Measurements from ENCODE around the gene STK38L.

The STK38L gene

DNA sequence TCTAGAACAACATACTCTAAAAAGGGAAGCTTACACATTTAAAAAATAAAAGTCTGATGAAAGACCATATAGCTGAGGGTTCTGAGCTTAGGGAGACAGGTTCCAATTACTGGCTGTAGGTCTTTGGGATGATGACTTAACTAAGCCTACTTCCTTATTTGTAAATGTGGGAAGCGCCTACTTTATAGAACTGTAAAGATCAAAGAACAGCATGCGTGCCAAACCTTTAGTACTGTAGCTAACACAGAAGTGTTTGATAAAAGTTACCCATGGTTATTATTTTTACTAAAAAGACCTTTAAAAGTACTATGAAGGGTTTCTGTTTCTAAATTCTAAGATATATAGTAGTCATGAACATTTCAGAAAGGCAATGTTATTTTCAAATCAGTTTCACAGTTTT is 35.7 kb downstream of the STK38L start:
- DNase-seq: no peak

DNA sequence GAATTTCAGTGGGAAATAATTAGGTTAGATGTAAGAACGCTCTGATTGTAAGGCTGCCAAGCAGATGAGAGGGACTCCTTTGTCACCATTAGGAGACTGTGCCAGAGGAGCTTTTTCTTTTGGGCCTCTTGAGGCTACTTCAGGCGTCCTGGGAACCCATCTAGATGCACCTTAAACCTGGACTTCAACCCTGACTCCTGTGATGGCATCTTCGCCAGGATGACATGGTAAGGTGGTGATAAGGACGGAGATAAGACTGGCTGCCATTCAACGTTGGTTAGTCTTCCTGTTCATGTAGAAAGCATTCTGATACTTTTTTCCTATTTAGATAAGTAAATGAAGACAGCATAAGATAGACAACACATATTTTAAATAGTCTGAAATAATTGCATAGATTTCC is 36.3 kb downstream of the STK38L start:
- DNase-seq: no peak

DNA sequence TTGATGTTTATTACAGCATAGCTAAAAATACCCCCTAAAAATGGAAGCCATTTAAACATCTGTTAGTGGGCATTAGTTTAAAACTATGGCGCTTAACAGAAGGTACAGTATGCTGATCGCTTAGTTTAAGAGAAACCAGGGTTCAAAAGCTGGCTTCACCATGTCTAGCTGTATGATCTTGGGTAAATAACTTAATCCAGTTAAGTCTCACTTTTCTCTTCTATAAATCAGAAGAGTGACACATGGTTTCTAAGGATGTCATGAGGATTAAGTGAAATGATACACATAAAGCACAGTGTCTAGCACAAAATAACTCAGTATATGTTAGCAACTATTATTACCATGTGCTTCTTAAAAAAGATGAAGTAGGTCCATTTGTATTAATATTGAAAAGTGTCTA is 38.7 kb downstream of the STK38L start:
- no peak for DNase-seq

DNA sequence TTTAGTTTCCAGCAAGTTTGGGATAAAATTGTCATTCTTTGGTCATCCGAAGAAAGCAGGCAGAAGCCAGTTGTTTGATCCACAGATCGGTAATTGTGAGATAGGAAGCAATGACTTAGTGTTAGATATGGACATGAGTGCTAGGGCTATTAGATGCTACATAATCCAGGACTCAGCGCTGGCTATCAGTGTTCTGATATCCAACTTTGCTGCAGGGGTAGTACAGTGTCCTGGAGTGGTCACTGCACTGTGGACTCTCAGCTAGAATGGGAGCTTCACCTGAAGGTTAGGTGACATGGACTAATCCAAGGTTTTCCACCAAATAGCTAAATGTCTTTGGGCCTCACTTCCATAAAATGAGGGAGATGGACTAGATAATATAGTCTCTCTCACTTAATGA is 39.9 kb downstream of the STK38L start:
- DNase-seq: no peak

DNA sequence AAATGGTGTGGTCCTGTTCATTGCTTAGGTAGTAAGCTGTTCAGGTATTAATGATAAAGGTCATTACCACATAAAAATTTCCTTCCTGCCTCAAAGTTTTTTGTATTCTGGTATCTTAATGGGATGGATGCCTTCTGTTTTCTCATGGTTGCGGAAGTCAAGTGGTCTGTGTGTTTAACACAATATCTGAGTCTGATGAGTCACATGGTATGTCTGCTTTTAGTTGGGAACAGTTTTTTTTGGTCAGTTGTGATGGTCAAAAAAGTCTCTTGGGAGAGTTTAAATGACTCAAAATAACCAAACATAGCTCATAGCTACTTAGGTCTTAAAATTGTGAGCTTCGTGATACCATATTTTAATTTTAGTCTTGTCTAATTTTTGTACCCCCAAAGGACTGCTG is 40.7 kb downstream of the STK38L start:
- no peak for DNase-seq

DNA sequence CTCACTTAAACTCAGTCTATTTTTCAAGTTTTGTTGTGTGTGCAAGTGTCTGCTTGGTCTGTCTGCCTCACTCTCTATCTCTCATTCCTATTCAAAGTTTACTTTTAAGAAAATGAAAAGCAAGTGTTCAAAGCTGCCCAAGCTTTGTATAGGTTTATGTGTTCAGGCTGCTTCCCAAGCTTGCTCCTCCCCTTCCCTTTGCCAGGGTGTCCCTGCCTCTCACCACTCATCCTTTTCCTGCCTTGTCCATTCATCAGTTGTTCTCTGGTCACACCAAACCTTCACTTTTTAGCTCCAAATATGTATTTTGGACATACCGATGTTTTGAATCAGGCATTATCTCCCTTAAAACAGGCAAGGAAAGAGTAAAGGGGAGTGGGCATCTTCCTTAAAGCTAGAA is 41.3 kb downstream of the STK38L start:
- DNase-seq: no peak

DNA sequence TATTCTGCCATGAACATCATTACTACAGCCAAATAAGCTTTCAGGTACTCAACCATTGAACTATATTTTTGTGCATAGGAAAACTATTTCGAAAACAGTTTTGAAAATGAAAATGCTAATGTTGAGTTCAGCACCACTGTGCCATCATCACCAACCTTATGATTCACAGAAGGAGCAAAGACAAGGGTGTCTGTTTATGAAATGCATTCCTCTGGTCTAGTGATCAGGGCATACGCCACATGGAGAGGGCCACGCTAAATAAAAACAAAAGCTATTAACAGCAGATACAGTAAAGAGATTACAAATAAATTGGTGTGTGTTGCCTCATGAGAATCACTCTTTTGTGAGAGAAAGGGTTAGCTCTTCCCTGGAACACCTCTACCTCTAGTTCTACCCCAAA is 45.3 kb downstream of the STK38L start:
- DNase-seq: no peak

DNA sequence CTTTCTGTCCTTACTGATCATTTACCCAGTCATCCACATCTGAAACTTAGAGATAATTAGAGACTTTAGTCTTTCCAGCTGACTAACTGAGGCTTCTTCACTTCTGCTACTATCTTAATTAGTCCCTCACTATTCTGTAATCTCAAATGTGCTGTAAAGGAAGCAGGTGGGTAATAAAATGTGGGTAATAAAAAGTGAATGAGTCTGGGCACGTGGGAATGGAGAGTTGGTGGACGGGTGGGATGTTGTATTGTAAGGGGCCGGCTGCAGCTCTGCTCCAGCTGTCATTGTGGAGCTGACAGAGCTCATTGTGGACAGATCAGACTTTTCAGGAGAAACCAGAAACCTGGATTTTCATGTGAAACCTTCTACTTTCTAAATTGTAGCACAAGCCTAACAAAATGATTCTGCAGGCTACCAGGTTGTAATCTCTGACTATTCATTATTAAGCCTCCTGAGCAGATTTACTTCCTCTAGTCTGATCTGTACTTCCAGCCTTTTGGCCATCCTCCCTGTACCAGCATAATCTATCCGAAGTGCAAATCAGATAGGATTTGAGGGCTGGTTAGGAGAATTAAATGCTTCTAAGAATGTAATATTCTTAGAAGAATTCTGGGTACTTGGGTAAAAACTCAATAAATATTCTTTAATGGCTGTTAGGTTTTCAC is 46.5 kb downstream of the STK38L start:
- no peak for DNase-seq

DNA sequence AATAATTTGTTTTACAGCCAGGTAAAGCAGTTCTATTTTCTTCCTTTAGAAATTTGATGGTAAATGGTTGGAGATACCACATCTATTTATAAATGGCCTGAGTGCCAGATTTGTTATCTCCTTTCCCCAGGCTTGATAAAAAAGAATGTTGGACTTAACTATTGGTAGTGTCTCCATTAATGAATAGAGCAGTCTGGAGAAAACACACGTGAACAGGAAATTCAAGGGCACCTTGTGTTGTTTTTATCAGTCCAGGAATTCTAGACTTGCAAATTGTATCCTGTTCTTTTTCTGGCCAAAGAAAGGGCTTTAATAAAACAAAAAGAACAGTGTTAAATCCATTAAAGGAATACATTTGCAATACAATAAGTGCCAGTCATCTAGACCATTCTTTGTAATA is 47.8 kb downstream of the STK38L start:
- DNase-seq: no peak

DNA sequence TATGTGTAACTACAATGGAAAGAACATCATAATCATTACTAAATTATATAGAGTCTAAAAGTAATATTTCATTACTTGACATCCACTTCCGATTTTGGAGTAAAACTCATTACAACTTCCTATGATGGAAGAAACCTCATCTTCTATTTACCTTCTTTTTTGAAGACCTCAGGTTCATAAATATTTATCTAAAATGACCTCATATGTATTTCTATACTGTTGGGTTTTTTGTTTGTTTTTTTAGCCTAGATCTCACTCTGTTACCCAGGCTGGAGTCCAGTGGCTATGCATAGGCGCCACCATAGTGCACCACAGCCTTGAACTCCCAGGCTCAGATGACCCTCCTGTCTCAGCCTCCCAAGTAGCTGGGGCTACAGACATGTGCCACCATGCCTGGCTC is 48.6 kb downstream of the STK38L start:
- DNase-seq: no peak

DNA sequence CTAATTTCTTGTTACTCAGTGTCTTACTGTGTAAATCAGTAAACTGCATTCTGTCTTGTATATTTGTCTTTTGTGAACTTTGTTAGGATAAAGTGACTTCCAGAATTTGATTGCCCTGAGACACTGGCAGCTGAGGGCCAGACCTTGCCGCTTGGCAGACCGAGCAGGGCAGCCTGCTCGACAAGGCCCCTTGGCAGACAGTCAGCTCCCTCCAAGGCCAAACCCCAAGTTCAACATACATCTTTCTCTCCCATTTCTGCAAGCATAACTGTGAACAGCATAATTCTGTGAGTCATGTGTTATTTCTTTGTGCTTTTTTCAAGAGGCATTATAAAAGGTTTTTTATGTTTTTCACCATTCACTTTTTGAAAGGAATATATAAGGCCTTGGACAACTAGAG is 49.4 kb downstream of the STK38L start:
- no peak for DNase-seq

DNA sequence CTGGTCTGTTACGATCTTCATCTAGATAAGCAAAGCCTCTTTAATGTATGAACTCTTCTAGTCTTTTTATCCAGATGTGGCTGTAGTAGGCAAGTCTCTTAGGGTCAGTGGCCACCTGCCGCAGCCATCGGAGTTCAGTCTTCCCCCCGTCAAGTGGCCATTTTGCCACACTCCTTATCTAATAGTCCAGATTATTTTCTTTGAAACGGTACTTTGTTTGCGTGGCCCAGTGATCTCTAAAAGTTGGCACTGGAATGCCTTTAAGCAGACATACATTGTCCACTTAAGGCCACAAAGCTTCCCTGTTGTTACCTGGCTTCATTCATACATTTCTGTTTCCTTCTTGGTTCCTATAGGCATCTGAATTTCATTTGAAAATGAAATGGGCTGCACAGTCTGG is 52.6 kb downstream of the STK38L start:
- no peak for DNase-seq

DNA sequence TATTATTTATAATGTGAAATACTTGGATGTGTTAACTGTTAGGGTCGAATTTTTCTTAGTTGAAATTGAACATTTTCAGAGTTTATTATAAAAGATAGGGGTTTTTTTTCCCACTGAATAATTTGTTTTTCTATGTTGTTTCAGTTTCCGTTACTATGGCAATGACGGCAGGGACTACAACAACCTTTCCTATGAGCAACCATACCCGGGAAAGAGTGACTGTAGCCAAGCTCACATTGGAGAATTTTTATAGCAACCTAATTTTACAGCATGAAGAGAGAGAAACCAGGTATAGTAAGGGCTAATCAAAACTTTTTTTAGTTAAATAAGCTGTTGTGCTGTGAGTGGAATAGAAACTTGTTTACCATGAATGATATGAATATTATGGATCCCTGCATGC is 53.5 kb downstream of the STK38L start:
- DNase-seq: no peak

DNA sequence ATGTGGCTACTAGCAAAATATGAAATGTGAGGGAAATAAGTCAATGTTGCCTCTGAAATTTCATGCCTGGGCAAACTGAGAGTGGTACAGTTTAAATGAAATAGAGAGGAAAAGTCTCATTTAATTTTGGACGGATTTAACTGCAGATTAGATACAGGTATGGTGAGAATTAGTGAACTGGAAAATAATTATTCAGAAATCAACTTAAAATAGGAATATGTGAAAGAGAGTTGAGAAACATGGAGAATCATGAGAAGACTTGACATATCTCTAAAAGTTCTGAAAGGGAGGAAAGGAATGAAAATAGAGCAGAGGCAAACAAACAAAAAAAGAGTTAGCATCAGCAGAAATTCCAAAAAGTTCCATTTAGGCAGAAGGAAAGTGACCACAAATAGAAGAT is 55.0 kb downstream of the STK38L start:
- DNase-seq: no peak

DNA sequence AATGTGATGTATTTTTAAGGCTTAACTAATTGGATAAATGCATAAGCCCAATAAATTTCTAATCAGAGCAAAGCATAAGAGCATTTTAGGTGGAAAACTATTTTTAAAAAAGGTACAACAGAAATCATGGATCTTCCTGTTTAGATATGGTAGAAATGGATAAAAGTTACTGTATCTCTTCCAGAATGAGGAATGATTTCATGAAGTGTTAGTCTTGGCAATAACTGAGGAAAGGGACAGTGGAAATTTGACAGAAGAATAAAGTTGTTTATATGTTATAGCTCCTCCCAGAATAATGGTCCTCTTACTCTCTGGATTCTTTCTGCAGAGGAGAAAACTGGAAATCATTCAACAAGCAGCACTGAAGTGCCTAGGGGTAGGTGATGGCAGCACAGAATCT is 56.1 kb downstream of the STK38L start:
- no peak for DNase-seq

DNA sequence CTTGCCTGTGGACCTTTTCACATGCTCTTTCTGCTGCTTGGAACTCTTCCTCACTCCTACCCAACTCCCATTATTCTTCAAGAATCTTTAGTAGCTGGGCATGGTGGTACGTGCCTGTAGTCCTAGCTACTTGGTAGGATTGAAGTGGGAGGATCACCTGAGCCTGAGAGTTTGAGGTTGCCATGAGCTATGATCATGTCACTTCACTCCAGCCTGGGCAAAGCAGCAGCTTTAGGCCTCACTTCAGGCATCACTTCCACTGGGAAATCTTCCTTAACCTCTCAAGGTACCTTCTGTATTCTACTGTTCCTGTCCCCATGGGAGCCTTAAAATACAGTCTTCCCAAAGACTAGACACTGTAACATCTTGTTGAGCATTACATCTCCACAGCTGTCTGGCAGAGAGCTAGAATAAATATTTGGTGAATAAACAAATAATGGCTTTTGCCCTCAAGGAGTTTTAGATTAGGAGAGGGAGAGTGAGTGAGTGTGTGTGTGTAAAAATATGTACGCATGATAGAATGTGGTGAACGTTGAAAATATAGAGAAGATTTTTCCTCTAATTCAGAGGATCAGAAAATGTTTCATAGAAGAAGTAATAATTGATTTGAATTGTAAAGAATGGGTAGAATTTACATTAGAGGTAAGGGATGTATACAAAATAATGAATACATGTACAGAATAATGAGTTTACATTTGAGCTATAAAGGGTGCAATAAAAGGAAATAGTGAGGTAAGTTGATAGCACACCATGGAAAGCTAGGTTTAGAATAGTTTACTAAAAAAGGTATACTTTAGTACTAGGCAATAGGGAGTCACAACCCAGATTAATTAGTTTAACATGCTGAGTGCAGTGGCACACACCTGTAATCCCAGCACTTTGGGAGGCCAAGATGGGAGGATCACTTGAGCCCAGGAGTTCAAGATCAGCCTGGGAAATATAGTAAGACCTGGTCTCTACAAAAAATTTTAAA is 59.3 kb downstream of the STK38L start:
- DNase-seq: no peak

DNA sequence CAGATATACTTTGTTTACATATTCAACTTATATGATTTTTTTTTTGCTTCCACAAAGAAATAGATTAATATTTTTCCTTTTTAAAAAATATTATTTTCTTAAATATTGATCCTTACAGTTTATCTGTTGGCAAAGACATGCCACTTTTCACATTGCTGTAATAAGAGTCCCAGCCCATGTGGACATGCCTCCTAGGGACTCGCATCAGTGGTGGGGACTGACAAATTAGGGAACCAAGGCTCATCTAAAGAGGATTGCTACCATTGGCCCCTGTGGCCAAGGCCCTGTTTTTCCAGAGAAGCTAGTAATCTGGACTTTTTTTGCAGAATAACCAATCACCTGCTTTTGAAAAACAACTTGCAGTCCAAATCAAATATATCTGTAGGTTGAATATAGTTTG is 60.8 kb downstream of the STK38L start:
- DNase-seq: no peak

DNA sequence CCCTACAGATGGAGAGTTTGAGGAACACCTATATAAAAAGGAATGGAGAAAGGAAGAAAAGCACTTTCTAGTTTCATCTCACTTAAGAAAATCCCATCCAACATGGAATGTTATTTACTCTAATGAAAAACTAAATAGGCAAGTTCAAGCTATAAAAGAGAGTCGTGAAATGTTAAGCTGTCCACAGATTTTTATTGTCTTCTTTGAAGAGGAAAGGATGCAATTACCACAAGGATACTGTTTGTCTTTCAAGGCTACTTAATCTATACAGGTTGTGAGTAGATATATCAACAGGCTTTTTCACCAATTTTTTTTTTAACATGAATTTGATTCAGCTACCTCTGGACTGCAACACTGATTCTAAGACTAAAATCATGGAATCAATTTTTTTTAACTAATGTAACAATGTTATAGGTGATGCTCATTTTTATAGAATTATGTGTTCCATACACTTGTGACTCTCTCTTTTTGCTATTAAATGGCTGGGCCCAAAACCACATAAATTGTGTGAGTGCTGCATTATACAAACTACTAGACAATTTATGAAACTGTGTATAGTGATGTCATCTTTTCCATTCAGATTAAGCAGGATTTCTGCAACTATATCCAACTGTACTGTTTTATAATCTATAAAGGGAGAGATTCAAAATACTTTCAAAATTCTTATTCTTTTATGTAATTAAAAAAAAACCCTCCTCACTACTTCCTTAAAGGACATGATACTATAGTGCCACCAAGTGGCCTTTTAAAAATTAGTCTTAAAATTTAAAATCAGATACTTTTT is 61.8 kb downstream of the STK38L start:
- no peak for DNase-seq

DNA sequence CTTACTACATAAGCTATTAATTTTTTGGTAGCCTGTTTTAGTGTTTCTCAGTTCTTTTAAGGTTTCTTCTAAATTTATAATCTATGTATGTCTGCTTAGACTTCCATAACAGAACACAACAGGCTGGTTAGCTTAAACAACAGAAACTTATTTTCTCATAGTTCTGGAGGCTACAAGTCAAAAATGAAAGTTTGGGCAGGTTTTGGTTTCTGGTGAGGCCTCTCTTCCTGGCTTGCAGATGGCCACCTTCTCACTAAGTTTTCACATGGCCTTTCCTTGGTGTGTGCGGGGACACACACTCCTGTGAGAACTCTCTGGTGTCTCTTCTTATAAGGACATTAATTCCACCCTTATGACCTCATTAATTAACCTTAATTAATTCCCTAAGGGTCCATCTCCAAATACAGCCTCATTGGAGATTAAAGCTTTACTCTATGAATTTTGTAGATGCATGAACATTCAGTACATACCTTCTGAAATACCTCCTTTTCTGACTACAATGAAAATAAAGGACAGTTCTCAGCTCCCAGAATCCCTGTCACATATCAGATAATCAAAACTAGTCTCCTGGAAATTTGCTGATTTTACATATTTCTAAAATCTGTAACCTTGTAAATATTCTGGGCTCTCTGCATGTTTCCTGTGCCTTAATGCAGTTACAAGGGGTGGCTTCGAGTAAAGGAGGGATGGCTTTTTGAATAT is 65.4 kb downstream of the STK38L start:
- DNase-seq: no peak

DNA sequence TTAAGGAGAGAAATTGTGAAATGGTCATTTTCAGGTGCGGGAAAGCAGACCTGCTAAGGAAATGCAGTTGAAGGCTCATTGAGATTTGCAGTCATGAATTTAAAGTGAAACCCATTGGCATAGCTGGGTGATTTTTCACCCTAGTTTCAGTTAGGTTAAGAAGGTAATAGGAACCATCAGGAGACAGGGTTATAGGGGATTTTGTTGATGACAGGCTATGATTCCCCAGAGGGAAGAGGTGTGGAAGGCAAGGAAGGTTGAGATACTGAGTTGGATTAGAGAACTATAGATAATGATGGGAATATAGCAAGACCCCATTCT is 65.9 kb downstream of the STK38L start:
- no peak for DNase-seq

DNA sequence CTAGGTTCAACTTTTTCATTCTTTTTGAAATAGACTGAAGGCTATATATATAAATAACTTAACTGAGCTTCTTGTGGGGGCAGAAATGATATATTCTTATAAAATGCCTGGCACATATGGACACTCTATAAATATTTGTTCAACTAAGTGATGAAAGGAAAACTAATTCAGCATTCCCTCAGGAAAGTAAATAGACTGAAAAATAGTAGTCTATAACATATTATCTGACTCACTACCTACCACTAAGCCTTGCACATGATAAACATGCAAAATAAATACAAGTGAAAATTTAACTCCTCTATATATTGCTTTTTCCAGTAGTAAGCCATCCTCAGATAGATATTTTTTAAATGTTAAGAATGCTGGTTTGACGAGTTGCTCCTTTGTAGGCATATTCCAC is 72.9 kb downstream of the STK38L start:
- DNase-seq: no peak

DNA sequence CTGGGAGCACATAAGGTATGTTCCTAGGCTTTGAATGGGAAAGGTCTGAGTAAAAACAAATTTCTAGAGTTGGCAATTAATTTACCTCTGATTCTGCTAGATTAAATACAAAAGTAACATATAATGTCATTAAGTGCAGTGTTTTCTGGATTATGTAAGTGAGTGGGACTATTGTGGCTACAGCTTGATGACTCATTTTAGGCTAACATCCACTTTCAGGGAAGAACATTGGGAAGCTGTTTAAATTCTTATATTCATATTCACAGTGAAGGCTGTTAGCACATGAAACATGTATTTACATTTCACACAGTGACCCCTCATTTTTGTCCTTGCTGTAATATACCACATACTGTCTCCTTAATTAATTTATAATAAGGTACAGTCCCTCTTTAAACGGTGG is 75.3 kb downstream of the STK38L start:
- DNase-seq: no peak

DNA sequence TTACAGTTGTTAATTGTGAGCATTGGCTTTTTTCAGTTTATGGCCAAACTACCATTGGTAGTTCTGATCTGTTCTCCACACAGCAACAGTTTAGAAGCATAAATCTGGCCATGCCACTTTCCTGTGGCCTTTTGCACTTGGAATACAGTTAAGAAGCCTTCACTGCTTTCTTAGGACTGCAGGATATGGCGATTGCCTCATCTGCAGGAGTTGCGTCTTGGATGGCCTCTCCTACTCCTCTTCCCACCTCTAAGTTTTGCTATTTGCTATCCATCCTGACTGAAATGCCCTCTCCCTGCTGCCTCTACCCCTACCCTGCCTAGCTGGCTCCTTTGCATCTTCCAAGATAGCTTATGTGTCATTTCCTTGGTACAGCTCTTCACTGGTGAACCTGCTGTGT is 75.8 kb downstream of the STK38L start:
- no peak for DNase-seq

All from activated CD4-positive, alpha-beta T cell treated with anti-CD3 and anti-CD28 coated beads, Interleukin-2, amount 50 U/mL, for 48 hours (primary cell).